Measurements from ENCODE around the gene PTGR1.
"Not testable (repeated sequence)": the region's sequence is repeated elsewhere in the genome, so short reads cannot be mapped to it uniquely, and the experiment has no call there.

Gene PTGR1

GRCh38 chr9:111613436-111614040 lies 14.1 kb upstream of the PTGR1 start:
- DNase-seq, result no peak

- no peak for DNase-seq
These were observed 11.4 kb upstream of the PTGR1 start for GRCh38 chr9:111610845-111611244.

GRCh38 chr9:111610149-111610548 lies 10.7 kb upstream of the PTGR1 start:
- no peak for DNase-seq

GRCh38 chr9:111605041-111605559 lies 5.7 kb upstream of the PTGR1 start:
- no peak for DNase-seq

GRCh38 chr9:111604054-111604615 lies 4.7 kb upstream of the PTGR1 start:
- no peak for DNase-seq

GRCh38 chr9:111603041-111603440 lies 3.6 kb upstream of the PTGR1 start:
- no peak for DNase-seq

- no peak for DNase-seq
These were observed 2.0 kb upstream of the PTGR1 start for GRCh38 chr9:111601237-111602018.

GRCh38 chr9:111599955-111600343 lies 502 bp upstream of the PTGR1 start:
- peak in 5 of 56 donors; percentile 12 to 37 (median 28) for DNase-seq

GRCh38 chr9:111598733-111599091 lies 735 bp downstream of the PTGR1 start:
- peak in 7 of 56 donors; percentile 14 to 45 (median 16) for DNase-seq

GRCh38 chr9:111597852-111598732 lies 1.4 kb downstream of the PTGR1 start:
- DNase-seq, result peak in 50 of 56 donors; percentile 1 to 80 (median 36)

GRCh38 chr9:111588846-111589245 lies 10.6 kb downstream of the PTGR1 start:
- no peak for DNase-seq

- no peak for DNase-seq
These were observed 13.1 kb downstream of the PTGR1 start for GRCh38 chr9:111586378-111586777.

- DNase-seq, result peak in 1 of 56 donors; percentile 10
These were observed 16.6 kb downstream of the PTGR1 start for GRCh38 chr9:111582888-111583287.

GRCh38 chr9:111572950-111573604 lies 26.4 kb downstream of the PTGR1 start:
- DNase-seq, result peak in 2 of 56 donors; percentile 1 to 37

- not testable (repeated sequence) for DNase-seq
These were observed 31.3 kb downstream of the PTGR1 start for GRCh38 chr9:111568127-111568526.

- DNase-seq, result peak in 2 of 56 donors; percentile 2 to 8
These were observed 33.2 kb downstream of the PTGR1 start for GRCh38 chr9:111566234-111566633.

- DNase-seq, result no peak
These were observed 38.2 kb downstream of the PTGR1 start for GRCh38 chr9:111561165-111561719.

GRCh38 chr9:111559000-111559610 lies 40.3 kb downstream of the PTGR1 start:
- no peak for DNase-seq

GRCh38 chr9:111555425-111555824 lies 44.0 kb downstream of the PTGR1 start:
- not testable (repeated sequence) for DNase-seq

GRCh38 chr9:111548623-111549022 lies 50.8 kb downstream of the PTGR1 start:
- no peak for DNase-seq

Measured in nucleus accumbens (tissue), 56 donors.